Muscle layer of duodenum (tissue), 2 donors: ENCODE measurements around the gene CLDND1.

Experiments used
- H3K27ac ChIP-seq: one replicate; pipeline ENCODE4 v1.7.0; 2013; ENCODE audit warnings: mild to moderate bottlenecking, low read length
- H3K27me3 ChIP-seq: one replicate; pipeline ENCODE4 v1.7.0; 2013; ENCODE audit warnings: low read depth, mild to moderate bottlenecking, control low read depth, low read length
- H3K36me3 ChIP-seq, 2 donors: one replicate each; pipeline ENCODE4 v1.7.0; 2013; ENCODE audit warnings: low read length in 2 of 2, control low read depth in 1 of 2, mild to moderate bottlenecking in 1 of 2; ENCODE audit not compliant: insufficient read depth in 2 of 2, control insufficient read depth in 1 of 2
- H3K4me1 ChIP-seq, 2 donors: one replicate each; pipeline ENCODE4 v1.7.0; 2013; ENCODE audit warnings: low read length in 2 of 2, mild to moderate bottlenecking in 2 of 2, control low read depth in 1 of 2, moderate library complexity in 1 of 2; ENCODE audit not compliant: insufficient read depth in 2 of 2, control insufficient read depth in 1 of 2
- H3K4me3 ChIP-seq, 2 donors: one replicate each; pipeline ENCODE4 v1.7.0; 2013; ENCODE audit warnings: low read length in 2 of 2, low read depth in 1 of 2, mild to moderate bottlenecking in 1 of 2
- H3K9me3 ChIP-seq, 2 donors: one replicate each; pipeline ENCODE4 v1.7.0; 2013; ENCODE audit warnings: low read length in 2 of 2, control low read depth in 1 of 2, mild to moderate bottlenecking in 1 of 2; ENCODE audit not compliant: control insufficient read depth in 1 of 2
- donor health status: healthy.

CLDND1 gene

DNA sequence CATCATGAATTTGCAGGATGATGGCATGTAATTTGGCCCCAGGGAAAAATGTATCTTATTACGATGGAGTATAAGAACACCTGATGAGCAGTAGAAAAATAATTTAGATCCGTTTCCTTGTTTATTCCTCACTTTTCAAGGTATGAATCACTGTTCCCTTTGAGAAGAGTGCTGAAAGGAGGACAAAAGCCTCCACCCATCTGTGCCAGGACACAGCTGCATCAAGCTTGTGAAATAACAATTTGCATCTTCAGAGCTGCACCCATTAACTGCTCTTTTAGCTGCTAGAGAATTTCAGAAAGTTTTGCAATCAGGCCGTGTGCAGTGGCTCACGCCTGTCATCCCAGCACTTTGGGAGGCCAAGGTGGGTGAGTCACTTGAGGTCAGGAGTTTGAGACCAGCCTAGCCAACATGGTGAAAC lies 9.6 kb downstream of the CLDND1 start:
- H3K27ac ChIP-seq = no peak overlapping the region
- peaks cover 20 to 31% of the 10 kb centered on the region in 2 donors for H3K36me3 ChIP-seq
- H3K4me1 ChIP-seq = peaks cover 0 to 2% of the 10 kb centered on the region in 2 donors
- no peak overlapping the region for H3K4me3 ChIP-seq
- no peaks in the 10 kb centered on the region for H3K9me3 ChIP-seq
- H3K27me3 ChIP-seq = no peaks in the 10 kb centered on the region

DNA sequence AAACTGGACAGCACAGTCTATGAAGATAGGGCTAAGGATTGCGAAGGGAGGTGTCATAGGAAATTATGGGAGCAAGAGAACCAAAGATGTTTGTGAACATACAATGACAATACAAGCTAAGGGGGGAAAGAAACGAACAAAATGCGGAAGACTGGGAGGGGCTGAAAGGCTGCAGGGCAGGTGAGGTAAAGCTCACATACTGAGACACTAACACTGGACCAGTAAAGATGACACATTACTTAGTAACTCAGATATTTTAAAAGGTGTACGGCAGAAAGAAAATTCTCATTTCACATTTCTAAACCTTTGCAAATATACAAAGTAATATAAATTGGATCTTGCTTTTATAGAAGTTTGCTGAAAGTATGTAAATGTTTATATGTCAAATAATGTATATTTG lies 10.1 kb downstream of the CLDND1 start:
- Histone ChIP-seq H3K4me3 (no peak overlapping the region), H3K36me3 (peaks cover 17 to 29% of the 10 kb centered on the region in 2 donors), H3K27ac (no peak overlapping the region), H3K27me3 (no peaks in the 10 kb centered on the region), H3K9me3 (no peaks in the 10 kb centered on the region), H3K4me1 (no peaks in the 10 kb centered on the region)

DNA sequence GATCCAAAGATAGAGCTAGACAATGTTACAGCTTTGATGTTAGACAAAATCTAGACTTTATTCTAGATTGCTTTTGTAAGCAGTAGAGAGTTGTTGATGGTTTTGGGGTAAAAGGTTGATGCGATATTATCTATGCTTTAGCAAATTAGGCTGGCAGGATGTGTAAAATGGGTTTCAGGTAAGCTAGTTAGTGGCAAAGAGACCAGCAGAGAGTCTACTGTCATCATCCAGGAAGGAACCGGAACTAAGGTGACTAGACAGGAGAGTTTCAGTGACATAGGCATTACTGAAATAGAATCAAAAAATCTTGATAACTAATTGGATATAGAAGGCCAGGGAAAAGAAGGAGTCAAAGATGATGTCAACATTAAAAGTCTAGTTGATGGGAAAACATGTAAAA lies 14.1 kb downstream of the CLDND1 start:
- Histone ChIP-seq H3K4me1 (no peaks in the 10 kb centered on the region), H3K4me3 (no peak overlapping the region), H3K36me3 (peaks cover 0 to 15% of the 10 kb centered on the region in 2 donors), H3K27me3 (no peaks in the 10 kb centered on the region), H3K9me3 (no peaks in the 10 kb centered on the region), H3K27ac (no peak overlapping the region)

DNA sequence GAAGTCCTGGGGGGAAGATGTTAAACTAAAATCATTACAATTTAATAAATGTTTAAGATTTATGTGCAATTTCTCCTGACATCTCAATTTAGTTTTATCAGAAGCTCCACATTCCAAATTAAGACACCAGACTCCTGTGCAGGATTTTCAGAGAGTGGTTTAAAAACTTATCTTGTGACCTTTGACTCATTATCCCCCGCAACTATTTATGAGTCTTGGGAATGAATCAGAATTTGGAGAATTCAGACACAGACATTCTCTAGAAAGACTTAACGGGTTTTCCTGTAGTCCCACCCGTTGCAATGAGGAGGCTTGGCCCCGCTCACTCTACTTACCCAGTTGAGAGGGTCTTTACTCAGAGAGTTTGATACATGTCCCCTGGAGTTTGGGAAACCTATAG lies 18.2 kb downstream of the CLDND1 start:
- Histone ChIP-seq H3K27me3 (no peaks in the 10 kb centered on the region), H3K27ac (no peak overlapping the region), H3K4me1 (no peaks in the 10 kb centered on the region), H3K9me3 (no peaks in the 10 kb centered on the region), H3K36me3 (peaks cover 0 to 6% of the 10 kb centered on the region in 2 donors), H3K4me3 (no peak overlapping the region)

DNA sequence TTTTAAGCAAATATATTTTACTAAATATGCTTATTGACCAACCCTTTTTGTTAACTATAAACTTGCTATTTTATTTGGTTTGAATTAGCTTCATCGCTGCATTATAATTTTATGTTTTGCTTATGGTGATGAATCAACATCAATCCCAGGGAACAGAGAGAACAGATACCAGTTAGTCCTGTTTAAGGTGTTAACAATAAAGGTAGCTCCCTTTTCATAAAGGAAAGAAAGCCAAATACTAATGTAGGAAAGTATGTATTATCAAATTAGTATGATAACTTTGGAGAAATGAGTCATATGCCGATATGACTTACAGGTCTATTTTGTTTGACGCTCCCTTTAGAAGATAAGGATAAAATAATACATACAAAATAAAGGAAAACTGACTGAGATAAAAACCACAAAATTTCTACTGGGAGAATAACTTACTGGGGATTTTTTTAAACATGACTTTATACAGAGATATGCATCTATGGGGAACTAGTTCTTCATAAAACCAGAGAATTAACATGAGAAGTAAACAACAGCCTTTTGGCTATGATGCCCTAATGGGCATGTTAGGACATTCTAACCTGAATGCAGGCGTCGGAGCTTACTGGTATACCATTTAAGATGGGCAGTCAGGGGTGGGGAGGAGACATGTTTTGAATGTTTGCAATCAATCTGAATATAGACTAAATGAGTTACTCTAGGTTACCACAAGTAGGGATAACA lies 20.7 kb downstream of the CLDND1 start:
- Histone ChIP-seq H3K36me3 (peaks cover 0 to 6% of the 10 kb centered on the region in 2 donors), H3K4me1 (no peaks in the 10 kb centered on the region), H3K27me3 (no peaks in the 10 kb centered on the region), H3K27ac (no peak overlapping the region), H3K4me3 (no peak overlapping the region), H3K9me3 (no peaks in the 10 kb centered on the region)

DNA sequence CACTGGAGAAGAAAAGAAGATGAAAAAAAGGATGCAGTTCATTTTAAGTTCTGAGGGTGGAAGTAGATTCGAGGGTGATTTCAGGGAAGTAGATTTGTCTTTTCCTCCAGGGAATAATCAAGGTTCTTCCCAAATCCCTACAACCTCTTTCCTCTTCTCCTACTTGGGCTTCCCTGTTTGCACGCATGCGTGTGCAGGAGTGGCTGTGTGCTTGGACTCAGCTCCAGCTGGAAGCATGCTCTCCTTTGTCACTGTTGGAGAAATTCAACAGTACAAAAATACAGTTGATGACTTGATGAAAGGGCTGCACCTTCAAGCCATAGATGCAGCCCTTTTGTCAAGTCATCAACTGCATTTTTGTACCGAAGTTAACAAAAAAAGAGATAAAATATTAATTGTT lies 21.4 kb downstream of the CLDND1 start:
- H3K36me3 ChIP-seq = peaks cover 0 to 1% of the 10 kb centered on the region in 2 donors
- no peak overlapping the region for H3K27ac ChIP-seq
- H3K9me3 ChIP-seq = no peaks in the 10 kb centered on the region
- no peaks in the 10 kb centered on the region for H3K27me3 ChIP-seq
- H3K4me3 ChIP-seq = no peak overlapping the region
- H3K4me1 ChIP-seq = no peaks in the 10 kb centered on the region

DNA sequence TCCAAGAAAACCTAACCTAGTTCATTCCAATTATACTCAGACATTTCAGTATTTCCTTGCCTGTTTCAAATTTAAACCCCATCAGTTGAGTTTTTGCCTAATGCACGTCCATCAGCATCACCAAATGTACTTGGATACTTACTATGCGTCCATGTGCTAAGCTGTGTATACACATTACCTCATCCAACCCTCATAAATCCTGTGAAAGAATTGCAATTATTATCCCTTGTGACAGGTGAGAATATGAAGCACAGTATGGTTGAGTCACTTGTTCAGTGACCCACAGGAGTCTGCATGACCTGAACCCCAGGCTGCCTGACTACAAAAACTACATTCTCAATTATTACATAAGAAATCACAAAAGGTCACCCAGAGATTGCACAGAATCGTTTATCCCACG lies 22.7 kb downstream of the CLDND1 start:
- Histone ChIP-seq H3K27me3 (no peaks in the 10 kb centered on the region), H3K36me3 (no peaks in the 10 kb centered on the region), H3K4me3 (no peak overlapping the region), H3K4me1 (no peaks in the 10 kb centered on the region), H3K9me3 (no peaks in the 10 kb centered on the region), H3K27ac (no peak overlapping the region)

DNA sequence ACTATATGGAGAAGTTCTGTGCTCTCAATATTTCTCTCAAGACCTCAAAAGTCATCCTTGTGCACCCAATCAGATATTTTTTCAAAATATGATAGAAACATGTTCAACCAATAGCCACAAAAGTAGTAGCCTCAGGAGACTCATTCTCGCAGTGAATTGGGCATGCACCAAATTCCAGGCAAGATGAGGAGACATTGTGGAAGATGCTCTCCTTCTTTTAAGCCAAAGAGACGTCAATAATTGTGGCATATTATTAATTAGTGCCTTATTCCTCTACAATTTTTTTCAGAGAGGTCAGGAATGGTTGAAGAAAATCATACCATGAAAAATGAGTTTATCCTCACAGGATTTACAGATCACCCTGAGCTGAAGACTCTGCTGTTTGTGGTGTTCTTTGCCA lies 25.3 kb downstream of the CLDND1 start, which contains the start of gene OR5K2:
Gene OR5K2 (plus strand): TSS at position 301 of the 400 bp plus-strand sequence. CDS start 0 bp downstream, at position 301.
- H3K9me3 ChIP-seq = no peaks in the 10 kb centered on the region
- no peaks in the 10 kb centered on the region for H3K4me1 ChIP-seq
- no peak within 1 kb of the TSS for H3K4me3 ChIP-seq
- no peaks in the 10 kb centered on the region for H3K27me3 ChIP-seq
- H3K36me3 ChIP-seq = no peaks in the 10 kb centered on the region
- no peak within 1 kb of the TSS for H3K27ac ChIP-seq

DNA sequence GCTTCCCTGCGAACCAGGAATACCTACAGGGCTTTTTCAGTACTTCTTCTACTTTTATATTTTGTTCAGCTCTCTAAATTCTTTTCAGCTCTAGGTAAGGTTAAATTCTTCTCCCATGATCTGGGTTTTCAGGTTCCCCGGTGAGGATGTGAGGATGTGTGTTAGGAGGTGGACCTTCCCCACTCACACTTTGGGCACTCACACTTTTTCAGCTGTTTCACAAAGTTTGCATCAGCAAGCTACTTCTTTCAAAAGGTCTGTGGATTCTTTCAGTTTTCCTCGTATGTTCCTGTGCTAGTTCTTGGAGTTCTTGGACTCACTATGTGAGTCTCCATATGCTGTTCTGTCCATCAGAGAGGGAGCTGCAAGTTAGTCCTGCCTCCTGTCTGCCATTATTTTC lies 39.1 kb downstream of the CLDND1 start:
- Histone ChIP-seq H3K27ac (no peak overlapping the region), H3K9me3 (peaks cover 0 to 25% of the 10 kb centered on the region in 2 donors), H3K36me3 (no peaks in the 10 kb centered on the region), H3K4me3 (no peak overlapping the region), H3K27me3 (no peaks in the 10 kb centered on the region), H3K4me1 (no peaks in the 10 kb centered on the region)

DNA sequence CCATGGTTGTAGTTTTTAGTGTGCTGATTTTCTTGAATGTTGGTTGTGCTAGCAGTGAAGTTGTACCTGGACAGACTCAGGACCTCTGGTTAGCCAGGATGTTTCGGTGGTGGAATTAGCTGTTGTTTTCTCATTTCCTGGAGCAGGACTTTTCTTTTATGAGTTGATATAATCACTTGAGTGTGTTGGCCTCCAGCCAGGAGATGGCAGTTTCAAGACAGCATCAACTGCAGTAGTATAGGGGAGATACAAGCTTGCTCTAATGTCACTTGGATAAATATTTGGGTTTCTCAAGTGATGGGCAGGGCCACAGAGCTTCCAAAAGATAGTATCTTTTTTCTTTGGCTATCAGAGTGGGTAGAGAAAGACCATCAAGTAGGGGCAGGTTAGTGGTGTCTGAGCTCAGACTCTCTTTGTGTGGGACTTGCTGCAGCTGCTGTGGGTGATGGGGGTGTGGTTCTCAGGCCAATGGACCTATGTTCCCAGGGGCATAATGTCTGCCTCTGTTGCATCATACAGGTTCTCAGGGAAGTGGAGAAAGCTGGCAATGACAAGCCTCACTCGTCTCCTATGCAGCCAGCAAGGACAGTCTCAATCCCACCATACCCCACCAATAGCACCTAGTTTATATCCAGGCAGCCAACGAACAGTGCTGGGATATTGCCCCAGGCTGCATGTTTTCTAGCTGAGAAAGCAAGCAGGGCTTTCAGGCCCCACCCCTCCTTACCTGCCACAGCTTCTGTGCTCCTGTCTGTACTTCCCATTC lies 39.8 kb downstream of the CLDND1 start:
- no peaks in the 10 kb centered on the region for H3K27me3 ChIP-seq

More for the DNA sequence above, 39.8 kb downstream of the CLDND1 start:
- H3K27ac ChIP-seq = no peak overlapping the region
- no peaks in the 10 kb centered on the region for H3K4me1 ChIP-seq
- H3K4me3 ChIP-seq = peak overlapping the region in 1 of 2 donors; percentile 0
- H3K36me3 ChIP-seq = no peaks in the 10 kb centered on the region
- H3K9me3 ChIP-seq = peaks cover 0 to 26% of the 10 kb centered on the region in 2 donors
